Osteocyte (in vitro differentiated cells): Measurements from ENCODE around the gene TMPRSS9. TPM values are rescaled to one million over a fixed set of nuclear protein-coding genes. Genes with fewer than 3 reads are reported as not detected.

Experiments used
- DNase-seq: peaks from one replicate; pipeline ENCODE4 v3.0.0; 2021; ENCODE audit warnings: mixed read lengths; ENCODE audit not compliant: unreplicated experiment; ENCODE audit errors: extremely low spot score
- H3K27ac Mint-ChIP-seq: one replicate; pipeline ENCODE4 v1.8.0; 2021; ENCODE audit warnings: mild to moderate bottlenecking, mixed read lengths; ENCODE audit not compliant: unreplicated experiment
- H3K27me3 Mint-ChIP-seq: one replicate; pipeline ENCODE4 v1.8.0; 2021; ENCODE audit warnings: mixed read lengths; ENCODE audit not compliant: unreplicated experiment
- H3K36me3 Mint-ChIP-seq: one replicate; pipeline ENCODE4 v1.8.0; 2021; ENCODE audit warnings: mixed read lengths; ENCODE audit not compliant: unreplicated experiment
- H3K4me1 Mint-ChIP-seq: one replicate; pipeline ENCODE4 v1.8.0; 2021; ENCODE audit warnings: mixed read lengths; ENCODE audit not compliant: unreplicated experiment
- H3K4me3 Mint-ChIP-seq: one replicate; pipeline ENCODE4 v1.8.0; 2021; ENCODE audit warnings: mild to moderate bottlenecking, moderate library complexity, mixed read lengths; ENCODE audit not compliant: unreplicated experiment
- H3K9me3 Mint-ChIP-seq: one replicate; pipeline ENCODE4 v1.8.0; 2021; ENCODE audit warnings: mixed read lengths; ENCODE audit not compliant: unreplicated experiment
- CTCF ChIP-seq: fragments of 200-600 bp; sonication (generic); IDR thresholded peaks from 2 replicates; pipeline ENCODE4 v1.5.0; 2021; ENCODE audit warnings: antibody characterized with exemption, mild to moderate bottlenecking, moderate library complexity
- total RNA-seq: library from RNA; stranded (reverse); gene quantifications from 2 replicates; pipeline ENCODE4 v1.2.1, GENCODE V29; 2021

Gene TMPRSS9
- total RNA-seq, 1 donor from 2014 or later, result 0.08 TPM

DNA sequence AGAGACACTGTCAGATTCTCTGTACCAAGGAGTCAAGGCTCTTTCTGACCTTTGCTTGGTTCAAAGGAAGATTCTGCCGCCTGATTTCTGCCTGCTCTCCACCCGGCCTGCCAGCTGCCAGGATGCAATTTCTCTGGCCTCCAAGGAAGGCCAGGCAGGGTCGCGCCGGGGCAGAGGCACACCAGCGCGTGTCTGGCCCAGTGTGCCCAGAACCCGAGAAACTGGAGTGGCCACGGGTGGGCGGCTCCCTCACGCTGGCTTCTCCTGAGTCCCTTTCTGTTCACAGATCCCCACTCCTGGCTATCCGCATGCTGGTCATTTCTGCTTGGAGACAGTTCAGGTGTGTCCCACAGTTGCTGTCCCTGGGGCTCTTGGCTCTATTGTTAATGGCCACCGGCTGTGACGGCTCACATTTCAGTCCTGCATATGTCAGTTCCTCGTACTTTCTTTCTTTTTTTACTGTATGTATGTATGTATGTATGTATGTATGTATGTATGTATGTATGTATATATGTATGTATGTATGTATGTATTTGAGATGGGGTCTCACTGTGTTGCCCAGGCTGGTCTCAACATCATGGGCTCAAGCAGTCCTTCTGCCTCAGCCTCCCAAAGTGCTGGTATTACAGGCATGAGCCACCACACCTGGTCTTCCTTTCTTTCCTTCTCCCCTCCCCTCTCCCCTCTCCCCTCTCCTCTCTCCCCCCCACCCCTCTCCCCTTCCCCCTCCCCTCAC is 16.9 kb downstream of the TMPRSS9 start:
- Mint-ChIP-seq H3K36me3 (peaks cover 3% of the 10 kb centered on the region), H3K27ac (no peak overlapping the region), H3K27me3 (peaks cover 10% of the 10 kb centered on the region), H3K4me3 (no peak overlapping the region), H3K9me3 (peaks cover 8% of the 10 kb centered on the region), H3K4me1 (peaks cover 11% of the 10 kb centered on the region)
- no peak for TF ChIP-seq CTCF
- no peak for DNase-seq

- H3K4me3 Mint-ChIP-seq, result no peak overlapping the region
- no peak for TF ChIP-seq CTCF
- H3K27ac Mint-ChIP-seq, result no peak overlapping the region
Measured at GRCh38 chr19:2380567-2380966, 20.5 kb downstream of the TMPRSS9 start.

DNA sequence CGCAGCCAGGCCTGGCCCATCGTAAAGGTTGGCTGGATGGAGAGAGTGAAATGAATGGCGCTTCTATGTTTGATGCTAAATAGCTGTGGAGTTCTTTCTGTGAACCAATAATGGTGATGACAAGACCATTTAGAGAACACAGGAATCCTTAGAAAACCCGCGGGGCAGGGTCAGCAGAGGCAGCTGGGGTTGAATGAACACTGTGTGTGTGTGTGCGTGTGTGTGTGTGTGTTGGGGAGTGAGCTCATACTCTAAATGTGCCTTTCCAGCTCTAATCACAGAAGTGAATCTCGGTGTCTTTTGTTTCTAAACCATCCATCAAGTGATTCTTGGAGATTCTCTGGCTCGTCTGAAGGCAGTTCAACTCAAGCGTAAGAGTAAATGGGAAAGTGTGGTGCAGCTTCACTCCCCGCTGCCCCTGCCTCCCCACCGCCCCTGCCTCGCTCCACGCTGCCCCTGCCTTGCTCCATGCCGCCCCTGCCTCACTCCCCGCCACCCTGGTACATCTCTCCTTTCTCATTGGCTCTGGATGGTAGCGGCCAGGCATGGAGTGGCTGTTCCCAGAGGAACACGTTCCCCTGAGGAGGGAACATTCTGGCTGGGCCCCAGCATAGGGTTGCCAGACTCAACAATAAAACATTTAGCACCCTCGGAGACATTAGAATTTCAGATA is 21.2 kb downstream of the TMPRSS9 start:
- Mint-ChIP-seq H3K9me3 (peaks cover 8% of the 10 kb centered on the region), H3K27ac (no peak overlapping the region), H3K4me1 (peaks cover 17% of the 10 kb centered on the region), H3K4me3 (no peak overlapping the region), H3K27me3 (peaks cover 10% of the 10 kb centered on the region), H3K36me3 (peaks cover 3% of the 10 kb centered on the region)
- TF ChIP-seq CTCF, result no peak
- DNase-seq, result no peak

More at GRCh38 chr19:2380567-2380966, 20.5 kb downstream of the TMPRSS9 start:
- Mint-ChIP-seq H3K9me3 (peaks cover 8% of the 10 kb centered on the region), H3K36me3 (peaks cover 3% of the 10 kb centered on the region), H3K4me1 (peaks cover 17% of the 10 kb centered on the region), H3K27me3 (peaks cover 10% of the 10 kb centered on the region)
- no peak for DNase-seq

DNA sequence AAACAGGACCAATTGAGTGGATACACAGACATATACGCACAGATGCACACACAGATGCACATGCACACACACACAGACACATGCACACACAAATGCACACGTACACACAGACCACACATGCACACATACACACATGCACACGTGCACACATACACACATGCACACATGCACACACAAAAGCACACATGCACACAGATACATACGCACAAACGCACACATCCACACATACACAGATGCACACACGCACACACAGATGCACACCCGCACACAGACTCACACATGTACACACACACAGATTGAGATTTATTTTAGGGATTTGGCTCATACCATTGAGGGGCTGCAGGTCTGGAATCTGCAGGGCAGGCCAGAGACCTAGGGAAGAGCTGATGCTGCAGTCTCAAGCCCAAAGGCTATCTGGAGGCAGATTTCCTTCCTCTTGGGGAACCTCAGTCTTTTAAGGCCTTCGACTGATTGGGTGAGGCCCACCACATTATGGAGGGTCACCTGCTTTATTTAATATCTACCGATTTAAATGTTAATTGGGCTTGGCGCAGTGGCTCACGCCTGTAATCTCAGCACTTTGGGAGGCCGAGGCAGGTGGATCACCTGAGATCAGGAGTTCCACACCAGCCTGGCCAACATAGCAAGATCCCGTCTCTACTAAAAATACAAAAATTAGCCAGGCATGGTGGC is 22.6 kb downstream of the TMPRSS9 start:
- peaks cover 8% of the 10 kb centered on the region for H3K9me3 Mint-ChIP-seq
- no peak for DNase-seq
- H3K4me1 Mint-ChIP-seq, result peaks cover 18% of the 10 kb centered on the region
- H3K27me3 Mint-ChIP-seq, result peaks cover 11% of the 10 kb centered on the region
- TF ChIP-seq CTCF, result no peak
- H3K27ac Mint-ChIP-seq, result no peak overlapping the region
- peaks cover 3% of the 10 kb centered on the region for H3K36me3 Mint-ChIP-seq
- no peak overlapping the region for H3K4me3 Mint-ChIP-seq
